LHCN-M2 (cell line): ENCODE results near the gene GMEB2. TPM values are rescaled to one million over a fixed set of nuclear protein-coding genes. Genes with fewer than 3 reads are reported as not detected.
"Not testable (repeated sequence)": the region's sequence is repeated elsewhere in the genome, so short reads cannot be mapped to it uniquely, and the experiment has no call there.

Source experiments
- DNase-seq: peaks from one replicate; pipeline ENCODE4 v3.0.0-alpha.2; 2012; ENCODE audit warnings: low read depth
- total RNA-seq: library from RNA; depleted of rRNA; stranded (reverse); fragments of >200 nt; gene quantifications from 2 replicates; pipeline ENCODE4 v1.2.3, GENCODE V29; 2014

Gene GMEB2
- total RNA-seq, 1 experiment from 2014 or later: 12.7 TPM

- no peak for DNase-seq
These were observed 9.6 kb downstream of the GMEB2 start for GRCh38 chr20:63617092-63617875.

- not testable (repeated sequence) for DNase-seq
These were observed 12.9 kb downstream of the GMEB2 start for GRCh38 chr20:63613863-63614594.

- DNase-seq: no peak
These were observed 14.5 kb downstream of the GMEB2 start for GRCh38 chr20:63612276-63612931.

GRCh38 chr20:63611646-63612045 is 15.3 kb downstream of the GMEB2 start:
- no peak for DNase-seq

GRCh38 chr20:63610581-63611435 is 16.1 kb downstream of the GMEB2 start:
- no peak for DNase-seq

- no peak for DNase-seq
These were observed 20.2 kb downstream of the GMEB2 start for GRCh38 chr20:63606686-63607085.

- DNase-seq: no peak
These were observed 24.6 kb downstream of the GMEB2 start for GRCh38 chr20:63602321-63602720.

- not testable (repeated sequence) for DNase-seq
These were observed 25.2 kb downstream of the GMEB2 start for GRCh38 chr20:63601679-63602078.

GRCh38 chr20:63599396-63600050 is 27.4 kb downstream of the GMEB2 start:
- DNase-seq: no peak

- DNase-seq: no peak
These were observed 28.2 kb downstream of the GMEB2 start for GRCh38 chr20:63598479-63599395.

- DNase-seq: no peak
These were observed 29.0 kb downstream of the GMEB2 start for GRCh38 chr20:63597651-63598478.

- no peak for DNase-seq
These were observed 30.5 kb downstream of the GMEB2 start for GRCh38 chr20:63596423-63596822.

- no peak for DNase-seq
These were observed 31.3 kb downstream of the GMEB2 start for GRCh38 chr20:63595416-63596127.

GRCh38 chr20:63594043-63594561 is 32.8 kb downstream of the GMEB2 start:
- no peak for DNase-seq

- no peak for DNase-seq
These were observed 34.2 kb downstream of the GMEB2 start for GRCh38 chr20:63592661-63593060.

GRCh38 chr20:63591786-63592355 is 35.0 kb downstream of the GMEB2 start:
- DNase-seq: no peak

- DNase-seq: no peak
These were observed 35.8 kb downstream of the GMEB2 start for GRCh38 chr20:63591147-63591533.
